ENCODE measurements around the gene SOX8.

SOX8 gene

DNA sequence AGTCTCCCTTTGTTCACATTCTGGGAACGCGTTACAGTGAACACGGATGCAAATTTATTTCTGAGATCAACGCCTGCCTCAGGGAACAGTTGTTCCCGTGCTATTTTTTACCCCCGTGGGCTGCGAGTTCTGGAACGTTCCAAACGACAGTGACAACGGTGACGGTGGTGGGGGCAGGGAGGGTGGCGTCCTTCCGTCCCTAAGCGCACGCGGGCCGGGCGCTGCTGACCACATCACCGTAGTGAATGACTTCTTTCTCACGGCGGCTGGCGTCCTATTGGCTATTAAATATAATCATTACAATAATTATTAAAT, 45.9 kb downstream of the SOX8 start:
- no peak for DNase-seq

- DNase-seq: no peak
These were observed 46.5 kb downstream of the SOX8 start for GRCh38 chr16:1028056-1028455.

DNA sequence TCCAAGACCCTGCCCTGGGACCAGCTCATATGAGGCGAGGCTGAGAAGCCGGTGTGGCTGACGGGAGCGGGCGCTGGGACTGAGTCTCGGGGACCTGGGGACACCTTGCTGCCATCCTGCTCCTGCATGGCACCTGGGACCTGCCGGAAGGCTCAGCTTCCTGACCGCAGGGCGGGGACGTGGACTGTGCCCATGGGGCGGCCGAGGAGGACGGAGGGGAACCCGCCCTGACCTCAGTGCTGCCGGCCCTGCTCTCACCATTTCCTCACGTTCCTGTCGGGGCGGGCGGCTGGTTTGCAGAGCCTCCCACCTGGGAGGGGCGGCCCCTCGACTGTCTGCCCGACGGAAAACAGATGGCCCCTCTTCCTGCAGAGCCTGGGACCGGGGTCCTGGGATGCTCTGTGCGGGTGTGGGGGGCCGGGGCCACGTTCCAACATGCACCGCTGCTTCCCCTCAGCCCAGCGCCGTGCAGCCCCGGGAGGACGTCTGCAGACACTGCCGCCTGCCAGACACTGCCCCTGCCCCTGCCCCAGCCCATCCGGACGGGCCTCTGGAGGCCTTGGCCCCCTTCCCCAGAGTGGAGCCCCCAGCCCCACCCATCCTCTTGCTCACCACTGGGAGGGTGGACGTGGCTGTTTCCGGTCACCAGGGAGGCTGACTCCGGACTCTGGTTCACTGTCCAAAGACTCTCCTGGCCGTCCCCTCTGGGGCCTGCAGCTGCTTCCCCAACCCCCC, 47.1 kb downstream of the SOX8 start:
- no peak for DNase-seq

- no peak for DNase-seq
These were observed 47.6 kb downstream of the SOX8 start for GRCh38 chr16:1029259-1029545.

DNA sequence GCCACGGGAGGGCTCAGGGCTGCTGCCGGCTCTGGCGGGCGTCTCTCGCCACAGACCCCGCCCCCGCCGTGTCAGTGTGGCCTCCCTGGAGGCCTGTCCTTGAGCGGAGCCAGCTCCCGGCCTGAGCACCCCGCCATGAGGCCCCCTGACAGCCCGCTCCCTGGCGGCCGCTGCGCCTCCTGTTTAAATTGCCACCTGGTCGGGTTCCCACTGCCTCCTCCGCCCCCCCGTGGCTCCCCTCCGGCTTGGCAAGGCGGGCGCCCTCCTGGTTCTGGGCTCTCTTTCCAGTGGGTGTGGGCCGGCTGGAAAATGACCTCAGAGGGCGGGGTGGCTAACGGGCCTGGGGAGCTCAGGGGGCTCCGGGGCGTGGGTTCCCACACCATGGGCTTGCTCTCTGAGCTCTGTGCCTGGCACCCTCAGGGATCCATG, 48.9 kb downstream of the SOX8 start:
- DNase-seq: no peak

- no peak for DNase-seq
These were observed 50.1 kb downstream of the SOX8 start for GRCh38 chr16:1031666-1032065.

- no peak for DNase-seq
These were observed 51.0 kb downstream of the SOX8 start for GRCh38 chr16:1032607-1033006.

GRCh38 chr16:1033128-1033679, 51.6 kb downstream of the SOX8 start:
- no peak for DNase-seq

DNA sequence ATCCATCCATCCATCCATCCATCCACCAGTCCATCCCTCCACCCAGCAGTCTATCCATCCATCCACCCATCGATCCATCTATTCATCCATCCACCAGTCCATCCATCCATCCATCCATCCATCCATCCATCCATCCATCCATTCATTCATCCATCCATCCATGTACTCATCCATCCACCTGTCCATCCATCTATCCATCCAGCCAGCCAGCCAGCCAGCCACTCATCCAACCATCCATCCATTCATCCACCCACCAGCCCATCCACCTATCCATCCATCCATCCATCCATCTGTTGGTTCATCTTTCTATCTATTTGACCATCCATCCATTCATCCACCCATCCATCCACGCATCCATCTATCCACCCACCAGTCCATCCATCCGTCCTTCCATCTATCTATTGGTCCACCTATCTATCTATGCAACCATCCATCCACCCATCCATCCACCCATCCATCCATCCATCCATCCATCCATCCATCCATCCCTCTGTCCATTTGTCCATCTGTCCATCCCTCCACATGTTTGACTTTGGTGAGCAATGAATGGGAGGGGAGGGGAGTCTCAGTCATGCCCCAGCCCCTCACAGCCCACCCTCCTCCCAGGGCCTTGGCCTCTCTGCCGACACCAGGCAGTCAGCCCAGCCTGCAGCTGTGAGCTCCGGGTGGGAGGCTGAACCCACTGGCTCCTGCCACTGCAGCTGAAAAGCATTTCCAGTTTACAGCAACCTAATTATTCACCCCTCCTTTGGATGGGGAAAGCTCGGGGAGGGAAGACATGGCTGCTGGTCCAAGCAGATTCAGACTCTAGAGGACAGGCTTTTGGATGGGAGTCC, 52.9 kb downstream of the SOX8 start:
- DNase-seq: no peak

DNA sequence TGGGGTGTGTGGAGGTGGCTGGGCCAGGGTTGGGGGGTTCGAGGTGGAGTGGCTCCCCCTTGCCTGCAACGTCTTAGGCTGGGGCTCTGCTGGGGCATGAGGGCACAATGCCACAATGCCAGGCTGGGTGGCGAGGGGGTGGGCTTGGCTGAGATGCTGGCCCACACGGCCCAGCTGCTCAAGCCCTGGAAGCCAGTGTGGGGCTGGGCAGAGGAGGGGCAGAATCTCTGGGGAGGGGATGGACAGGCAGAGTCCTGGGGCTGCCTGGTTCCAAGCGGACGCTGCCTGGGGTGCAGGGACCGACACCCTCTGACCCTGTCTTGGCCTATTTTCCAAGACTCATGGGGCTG, 53.5 kb downstream of the SOX8 start:
- DNase-seq: no peak

DNA sequence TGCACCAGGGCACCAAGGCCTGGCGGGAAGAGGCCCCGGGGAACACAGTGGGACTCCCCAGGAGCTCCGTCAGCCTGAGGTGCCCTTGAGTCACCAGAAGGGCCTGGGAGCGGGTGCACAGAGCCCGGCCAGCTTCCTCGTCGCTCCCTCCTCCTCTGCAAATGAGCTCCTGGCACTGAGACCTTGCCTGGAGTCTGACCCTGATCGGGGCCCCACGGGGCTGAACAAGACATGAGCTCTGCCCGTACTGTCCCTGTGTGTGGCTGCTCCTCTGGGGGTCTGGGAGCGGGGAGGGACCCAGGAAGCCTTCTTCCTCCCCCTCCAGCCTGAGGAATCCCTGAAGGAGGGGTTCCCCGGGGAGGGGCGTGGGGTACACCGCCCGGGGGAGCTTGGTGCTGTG, 54.6 kb downstream of the SOX8 start:
- no peak for DNase-seq

All from activated CD4-positive, alpha-beta T cell treated with anti-CD3 and anti-CD28 coated beads, Interleukin-2, amount 50 U/mL, for 48 hours (primary cell).